ES-I3 (cell line): ENCODE measurements around the gene ARHGEF11.

ENCODE experiments used
- H3K36me3 ChIP-seq: 2 replicates; pipeline ENCODE4 v1.6.1; 2013; ENCODE audit warnings: mild to moderate bottlenecking, low read length, control low read depth, moderate library complexity; ENCODE audit not compliant: insufficient read depth
- H3K4me1 ChIP-seq: 2 replicates; pipeline ENCODE4 v1.6.1; 2013; ENCODE audit warnings: mild to moderate bottlenecking, control low read depth, low read length; ENCODE audit not compliant: insufficient read depth
- H3K9ac ChIP-seq: 2 replicates; pipeline ENCODE4 v1.6.1; 2013; ENCODE audit warnings: low read depth, mild to moderate bottlenecking, low read length, moderate library complexity
- H3K9me3 ChIP-seq: 2 replicates; pipeline ENCODE4 v1.6.1; 2013; ENCODE audit warnings: mild to moderate bottlenecking, low read length, moderate library complexity; ENCODE audit not compliant: control insufficient read depth, insufficient read depth

ARHGEF11 gene

DNA sequence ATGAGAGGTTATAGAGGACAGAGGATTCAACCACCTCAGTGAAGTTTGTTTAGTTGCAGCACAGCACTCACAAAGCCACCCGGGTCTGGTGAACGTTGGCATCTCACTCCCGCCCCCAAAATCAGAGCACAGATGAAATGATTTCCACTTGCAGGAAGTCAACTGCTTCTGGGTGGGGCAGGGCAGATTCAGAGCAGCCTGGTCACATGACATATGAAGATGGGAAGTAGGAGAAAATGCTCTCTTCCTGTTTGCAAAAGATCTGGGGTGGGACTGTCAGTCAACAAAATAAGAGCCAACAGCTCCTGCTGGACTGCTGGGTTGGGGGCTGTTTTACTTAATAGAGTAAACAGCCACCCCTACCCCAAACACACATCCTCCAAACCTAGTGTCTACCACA is 81.9 kb downstream of the ARHGEF11 start:
- H3K9ac ChIP-seq = no peak overlapping the region
- peaks cover 28% of the 10 kb centered on the region for H3K36me3 ChIP-seq
- no peaks in the 10 kb centered on the region for H3K9me3 ChIP-seq
- H3K4me1 ChIP-seq = no peaks in the 10 kb centered on the region

DNA sequence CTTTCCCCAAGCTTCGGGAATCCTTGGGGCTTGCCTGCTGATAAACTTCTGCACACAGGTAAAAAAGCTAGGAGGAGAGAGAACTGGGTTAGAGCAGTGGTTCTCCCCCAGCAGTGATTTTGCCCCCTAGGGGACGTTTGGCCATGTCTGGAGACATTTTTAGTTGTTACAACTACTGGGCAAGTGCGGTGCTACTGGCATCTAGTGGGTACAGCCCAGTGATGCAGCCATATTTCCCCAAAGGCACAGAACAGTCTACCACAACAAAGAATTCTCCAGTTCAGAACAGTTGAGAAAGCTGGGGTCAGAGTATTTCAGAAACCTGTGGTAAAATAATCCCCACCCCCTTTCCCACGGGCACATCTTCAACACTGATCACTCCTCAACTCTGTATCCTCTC is 83.8 kb downstream of the ARHGEF11 start:
- Histone ChIP-seq H3K9me3 (no peaks in the 10 kb centered on the region), H3K36me3 (peaks cover 38% of the 10 kb centered on the region), H3K4me1 (no peaks in the 10 kb centered on the region), H3K9ac (no peak overlapping the region)

DNA sequence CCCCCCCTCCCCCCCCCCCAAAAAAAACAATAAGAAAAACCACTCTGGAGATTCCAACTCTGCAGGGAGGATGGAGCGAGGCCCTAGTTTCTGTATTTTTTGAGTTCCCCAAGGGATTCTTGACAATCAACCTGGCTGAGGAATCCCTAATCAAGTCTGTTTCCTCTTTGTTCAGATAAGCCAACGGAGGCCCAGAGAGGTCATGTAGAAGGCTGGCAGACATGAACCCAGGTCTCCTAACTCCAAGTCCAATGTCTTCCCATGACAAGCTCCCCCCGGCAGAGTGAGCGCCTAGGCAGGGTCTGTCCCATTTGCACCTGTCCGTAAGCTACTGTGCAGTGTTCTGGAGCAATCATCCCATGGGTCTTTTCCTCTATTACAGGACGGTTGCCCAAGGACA is 85.6 kb downstream of the ARHGEF11 start:
- no peaks in the 10 kb centered on the region for H3K4me1 ChIP-seq
- no peak overlapping the region for H3K9ac ChIP-seq
- no peaks in the 10 kb centered on the region for H3K9me3 ChIP-seq
- peaks cover 38% of the 10 kb centered on the region for H3K36me3 ChIP-seq

DNA sequence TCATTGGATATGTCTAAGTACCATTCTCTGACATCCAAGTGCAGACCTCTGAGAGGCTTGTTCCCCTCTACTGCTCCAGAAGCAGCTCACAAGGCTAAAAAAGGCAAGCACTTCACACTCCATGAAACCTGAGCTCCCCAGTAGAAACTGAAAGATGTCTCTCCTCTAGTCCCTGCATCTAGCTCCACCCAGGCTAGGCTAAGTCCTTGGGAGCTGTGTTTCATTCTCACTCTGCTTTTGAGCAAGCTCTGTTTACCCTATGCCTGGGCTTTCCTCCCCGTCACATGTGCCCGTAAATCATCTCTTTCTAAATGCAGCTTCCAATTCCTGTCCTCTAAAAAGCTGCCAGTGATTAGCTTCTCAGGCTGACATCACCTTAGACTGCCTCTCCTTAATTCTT is 86.1 kb downstream of the ARHGEF11 start:
- H3K36me3 ChIP-seq = peaks cover 38% of the 10 kb centered on the region
- H3K9ac ChIP-seq = no peak overlapping the region

DNA sequence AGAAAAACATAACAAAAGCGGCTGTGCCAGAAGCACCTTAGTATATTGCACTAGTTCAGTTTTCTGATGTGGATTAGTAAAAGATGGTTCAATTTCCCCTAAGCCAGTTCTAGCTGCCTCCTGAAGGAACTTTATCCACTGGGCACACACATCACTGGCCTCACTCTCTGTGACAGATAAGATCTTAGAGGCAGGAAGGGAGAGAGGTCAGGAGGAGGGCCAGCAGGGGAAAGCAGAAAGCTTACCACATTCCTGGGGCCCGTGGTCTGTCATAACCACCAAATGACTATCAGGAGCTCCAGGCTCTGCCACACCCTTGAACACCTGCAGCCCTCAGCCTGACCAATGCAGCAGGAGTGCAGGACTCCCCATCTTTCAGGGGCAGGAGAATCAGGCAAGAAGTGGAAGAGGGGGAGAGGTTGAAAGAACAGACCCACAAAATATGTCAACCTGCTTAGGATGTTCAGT is 87.3 kb downstream of the ARHGEF11 start:
- H3K36me3 ChIP-seq = peaks cover 34% of the 10 kb centered on the region
- no peaks in the 10 kb centered on the region for H3K9me3 ChIP-seq
- no peak overlapping the region for H3K9ac ChIP-seq
- no peaks in the 10 kb centered on the region for H3K4me1 ChIP-seq

More for the DNA sequence above, 86.1 kb downstream of the ARHGEF11 start:
- no peaks in the 10 kb centered on the region for H3K4me1 ChIP-seq
- H3K9me3 ChIP-seq = no peaks in the 10 kb centered on the region

DNA sequence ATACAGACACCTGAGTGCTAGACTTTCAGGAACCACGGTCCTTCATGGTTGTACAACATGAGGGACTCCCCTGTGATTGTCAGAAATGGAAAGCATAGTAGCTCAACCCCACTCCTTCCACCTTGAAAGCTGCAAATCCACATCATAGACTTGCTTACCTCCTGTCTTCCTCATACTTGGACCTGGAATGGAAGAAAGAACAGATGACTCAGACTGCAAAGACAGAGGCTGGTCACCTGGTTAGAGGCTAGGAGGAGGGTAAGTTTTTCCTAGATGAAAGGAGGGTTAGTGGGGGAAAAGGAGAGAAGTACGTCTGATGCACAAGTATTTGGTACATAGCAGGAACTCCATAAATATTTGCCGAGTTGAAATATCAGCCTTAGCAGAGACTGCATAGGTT is 87.9 kb downstream of the ARHGEF11 start:
- Histone ChIP-seq H3K36me3 (peaks cover 35% of the 10 kb centered on the region), H3K4me1 (no peaks in the 10 kb centered on the region), H3K9me3 (no peaks in the 10 kb centered on the region), H3K9ac (no peak overlapping the region)

DNA sequence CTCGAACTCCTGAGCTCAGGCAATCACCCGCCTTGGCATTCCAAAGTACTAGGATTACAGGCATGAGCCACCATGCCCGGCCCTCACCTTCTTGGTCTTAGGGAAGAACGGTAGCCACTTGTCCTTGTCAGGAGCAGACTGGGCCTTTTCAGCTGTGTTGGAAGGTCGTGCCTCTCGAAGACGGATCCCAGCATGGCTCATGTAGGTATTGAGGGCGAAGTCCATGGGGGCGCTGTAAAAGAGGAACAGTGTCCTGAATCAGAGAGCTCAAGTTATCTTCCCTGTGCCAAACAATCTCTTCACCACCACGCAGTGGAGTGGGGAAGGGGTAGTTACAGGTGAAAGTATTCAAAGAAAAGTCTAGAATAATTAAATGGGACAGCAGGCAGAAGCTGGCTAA is 89.2 kb downstream of the ARHGEF11 start:
- peaks cover 30% of the 10 kb centered on the region for H3K36me3 ChIP-seq
- H3K4me1 ChIP-seq = no peaks in the 10 kb centered on the region
- no peaks in the 10 kb centered on the region for H3K9me3 ChIP-seq
- H3K9ac ChIP-seq = no peak overlapping the region

DNA sequence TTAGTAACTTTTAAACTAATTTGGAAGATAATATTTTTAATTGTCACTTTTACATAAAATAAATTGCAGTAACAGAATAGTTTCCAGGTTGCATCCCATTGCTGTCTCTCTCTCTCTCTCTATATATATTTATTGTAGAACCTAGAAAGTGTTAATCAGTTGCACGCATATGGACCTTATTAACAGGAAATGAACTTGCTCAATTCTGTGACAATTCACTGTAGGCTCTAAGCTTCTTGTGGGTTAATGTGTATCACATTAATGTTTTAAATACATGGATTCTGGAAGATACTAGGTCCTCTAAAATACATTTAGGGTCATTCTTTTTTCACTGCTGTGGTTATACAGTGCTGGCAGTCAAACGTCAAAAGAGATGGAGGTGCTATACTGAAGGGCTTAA is 92.0 kb downstream of the ARHGEF11 start:
- H3K4me1 ChIP-seq = no peaks in the 10 kb centered on the region
- no peak overlapping the region for H3K9ac ChIP-seq
- peaks cover 18% of the 10 kb centered on the region for H3K36me3 ChIP-seq
- H3K9me3 ChIP-seq = no peaks in the 10 kb centered on the region

DNA sequence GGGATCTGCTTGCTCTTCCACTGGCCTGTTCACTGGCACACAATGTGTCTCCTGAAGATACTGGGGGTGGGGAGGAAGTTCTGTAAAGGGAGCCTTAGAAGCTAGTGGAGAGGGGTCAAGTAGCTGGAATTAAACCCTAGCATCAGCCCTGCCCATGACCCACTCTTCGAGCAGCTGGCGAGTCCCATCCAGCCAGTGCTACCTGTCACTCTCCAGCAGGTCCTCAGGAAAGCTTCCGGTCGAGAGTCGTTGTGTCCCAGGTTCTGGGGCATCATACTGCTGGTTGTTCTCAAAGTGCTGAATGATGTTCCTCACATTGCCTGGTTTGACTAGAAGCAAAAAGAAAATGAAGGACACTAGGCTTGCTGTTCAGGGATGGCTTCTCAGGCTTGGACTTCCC is 94.2 kb downstream of the ARHGEF11 start:
- Histone ChIP-seq H3K9me3 (no peaks in the 10 kb centered on the region), H3K4me1 (no peaks in the 10 kb centered on the region), H3K36me3 (peaks cover 19% of the 10 kb centered on the region), H3K9ac (no peak overlapping the region)

DNA sequence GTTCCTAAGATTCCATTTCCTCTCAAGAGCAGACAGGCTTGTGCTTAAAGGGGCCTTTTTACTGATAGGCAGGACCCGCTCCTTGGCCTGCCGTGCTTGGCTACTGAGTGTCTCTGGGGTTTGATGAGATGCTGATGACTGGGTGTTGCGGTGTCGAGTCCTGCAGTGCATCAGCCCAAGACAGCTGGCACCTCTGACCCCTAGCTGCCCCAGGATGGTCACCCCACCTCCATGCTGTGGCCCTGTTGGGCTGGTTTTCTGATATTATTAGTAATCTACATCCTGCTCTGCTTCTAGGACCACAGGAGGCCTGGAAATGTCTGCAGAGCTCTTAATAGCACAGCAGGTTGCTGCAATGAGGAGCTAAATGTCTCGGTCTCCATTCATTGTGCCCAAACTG is 96.4 kb downstream of the ARHGEF11 start:
- H3K9me3 ChIP-seq = no peaks in the 10 kb centered on the region
- peaks cover 26% of the 10 kb centered on the region for H3K36me3 ChIP-seq
- no peak overlapping the region for H3K9ac ChIP-seq
- H3K4me1 ChIP-seq = no peaks in the 10 kb centered on the region

DNA sequence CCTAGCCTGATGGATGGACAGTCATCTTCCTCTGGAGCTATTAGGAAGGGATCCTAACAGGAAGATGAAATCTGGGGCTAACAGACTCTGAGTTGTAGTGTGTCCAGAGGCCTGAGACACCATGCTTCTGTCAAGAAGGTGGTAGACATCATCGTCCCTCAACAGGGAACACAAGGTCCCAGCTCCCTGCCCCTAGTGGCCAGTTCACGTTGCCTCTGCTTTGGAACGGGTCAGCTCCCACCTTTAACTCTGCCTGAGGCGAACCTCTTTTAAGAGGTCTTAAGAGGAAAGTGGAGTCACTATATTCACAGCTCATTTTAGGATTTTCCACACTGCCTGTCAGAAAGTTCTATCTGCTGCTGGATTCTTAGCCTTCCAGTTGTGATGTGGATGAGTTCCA is 96.8 kb downstream of the ARHGEF11 start:
- Histone ChIP-seq H3K9me3 (no peaks in the 10 kb centered on the region), H3K4me1 (no peaks in the 10 kb centered on the region), H3K36me3 (peaks cover 30% of the 10 kb centered on the region), H3K9ac (no peak overlapping the region)

DNA sequence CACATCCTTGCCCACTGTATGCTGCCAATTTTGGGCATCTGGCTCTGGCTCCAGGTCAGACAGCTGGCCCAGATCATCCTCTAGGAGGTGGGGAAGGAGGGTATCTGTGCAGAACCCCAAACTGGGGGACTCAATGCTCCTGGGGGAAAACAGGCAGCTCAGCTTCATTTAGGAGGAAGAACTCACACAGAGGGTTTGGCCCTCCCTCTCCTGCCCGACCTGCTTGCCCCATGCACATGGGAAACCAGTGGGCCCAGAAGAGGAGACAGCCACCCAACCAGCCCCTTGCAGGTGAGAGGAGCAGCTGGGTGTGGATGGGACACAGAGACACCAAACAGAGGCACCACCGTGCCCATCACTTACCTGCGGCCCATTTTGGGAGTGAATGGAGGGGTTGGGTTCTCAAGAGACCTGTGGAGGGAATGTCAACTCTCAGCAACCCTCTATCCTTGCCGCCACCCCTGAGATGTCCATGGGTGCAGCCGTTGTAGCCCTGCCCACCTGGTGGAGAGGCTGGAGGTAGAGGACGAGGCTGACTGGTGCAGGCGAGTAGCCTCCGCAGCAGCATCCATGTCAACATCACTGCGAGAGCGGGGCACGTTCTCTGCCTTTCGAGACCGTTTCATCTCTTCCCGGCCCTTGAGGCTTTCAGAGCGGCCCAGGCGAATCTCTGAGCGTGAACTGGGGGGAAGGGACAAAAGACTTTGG is 97.6 kb downstream of the ARHGEF11 start:
- Histone ChIP-seq H3K4me1 (no peaks in the 10 kb centered on the region), H3K36me3 (peaks cover 32% of the 10 kb centered on the region), H3K9ac (no peak overlapping the region), H3K9me3 (no peaks in the 10 kb centered on the region)

DNA sequence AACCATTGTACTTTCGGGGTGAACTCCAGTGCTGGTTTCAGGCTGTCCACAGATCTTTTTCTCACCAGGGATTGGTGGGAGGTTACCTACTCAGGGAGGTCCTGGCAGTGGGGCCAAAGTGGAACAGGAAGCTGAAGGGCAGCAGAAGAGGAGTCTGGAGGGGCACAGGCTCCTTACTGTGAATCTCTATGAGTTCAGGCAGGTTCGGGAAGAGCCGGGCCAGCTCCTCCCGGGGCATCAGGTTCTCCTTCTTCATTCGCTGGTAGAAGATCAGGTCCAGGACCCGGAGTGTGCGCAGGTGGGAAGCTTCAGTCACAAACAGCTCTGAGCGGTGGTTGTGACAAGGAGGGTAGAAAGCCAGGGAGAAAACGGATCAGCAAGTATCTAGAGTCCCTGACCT is 98.4 kb downstream of the ARHGEF11 start:
- Histone ChIP-seq H3K9me3 (no peaks in the 10 kb centered on the region), H3K9ac (no peak overlapping the region), H3K4me1 (no peaks in the 10 kb centered on the region), H3K36me3 (peaks cover 31% of the 10 kb centered on the region)

DNA sequence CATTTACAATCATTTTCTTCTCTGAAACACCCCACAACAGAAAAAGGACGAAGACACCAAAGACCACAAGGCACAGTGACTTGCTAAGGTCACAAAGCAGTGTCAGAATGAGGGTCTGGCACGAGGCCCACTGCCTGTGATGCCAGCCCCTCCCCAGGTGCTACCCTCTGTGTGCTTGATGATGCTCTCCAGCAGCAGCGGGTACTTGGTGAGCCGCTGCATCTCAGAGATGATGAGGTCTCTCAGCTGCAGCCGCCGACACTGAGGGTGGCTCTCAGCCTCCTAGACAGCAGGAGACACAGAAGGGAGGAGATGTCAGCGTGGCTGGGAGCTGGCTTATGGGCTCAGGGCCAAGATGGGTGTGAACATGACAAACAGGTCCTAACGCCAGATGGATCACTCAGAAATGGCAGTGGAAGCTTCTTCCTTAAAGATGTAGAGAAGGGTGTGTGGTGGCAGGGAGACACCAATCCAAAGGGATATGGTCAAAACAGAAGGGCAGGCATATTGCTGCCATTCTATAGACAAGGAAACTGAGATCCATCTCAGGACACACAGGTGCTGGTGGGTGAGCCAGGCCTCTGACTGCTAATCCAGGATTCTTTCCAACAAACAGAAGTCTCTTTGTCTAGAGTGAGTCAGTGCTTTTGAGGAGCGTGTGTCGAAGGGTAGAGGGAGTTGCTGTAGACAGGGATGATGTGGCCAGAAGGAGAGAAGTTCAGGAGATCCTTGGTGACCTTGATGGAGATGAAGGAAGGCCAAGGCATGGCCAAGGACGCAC is 99.5 kb downstream of the ARHGEF11 start:
- peaks cover 31% of the 10 kb centered on the region for H3K36me3 ChIP-seq

DNA sequence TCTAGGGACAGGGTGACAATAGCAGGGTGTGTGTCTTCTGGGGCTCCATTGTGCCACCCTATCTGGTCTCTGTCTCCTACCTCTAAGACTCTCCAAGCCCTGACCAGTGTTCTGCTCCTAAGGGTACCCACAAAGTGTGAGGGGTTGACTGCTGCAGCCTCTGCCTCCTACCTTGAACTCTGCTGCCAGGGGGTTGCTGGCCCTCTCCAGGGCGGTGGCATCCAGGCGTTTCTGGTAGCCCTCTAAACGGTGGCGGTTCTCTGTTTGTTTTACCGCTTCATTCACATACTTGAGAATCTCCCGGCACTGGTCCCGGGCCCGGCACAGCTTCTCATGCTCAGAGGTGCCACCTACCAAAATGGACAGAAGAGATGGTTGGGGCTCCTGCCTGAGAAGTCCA is 100.7 kb downstream of the ARHGEF11 start:
- Histone ChIP-seq H3K9ac (no peak overlapping the region), H3K36me3 (peaks cover 28% of the 10 kb centered on the region), H3K9me3 (no peaks in the 10 kb centered on the region), H3K4me1 (no peaks in the 10 kb centered on the region)

More for the DNA sequence above, 99.5 kb downstream of the ARHGEF11 start:
- no peak overlapping the region for H3K9ac ChIP-seq
- no peaks in the 10 kb centered on the region for H3K4me1 ChIP-seq
- no peaks in the 10 kb centered on the region for H3K9me3 ChIP-seq
